GM21526 (cell line): ENCODE data around the gene MTUS2.
"Not testable (repeated sequence)": the region's sequence is repeated elsewhere in the genome, so short reads cannot be mapped to it uniquely, and the experiment has no call there.

Experiments
- ATAC-seq: cut with Tn5 transposase; IDR thresholded peaks from one replicate; pipeline ENCODE4 v1.9.1; 2021; ENCODE audit warnings: moderate library complexity; ENCODE audit not compliant: unreplicated experiment, low FRiP score

The MTUS2 gene

DNA sequence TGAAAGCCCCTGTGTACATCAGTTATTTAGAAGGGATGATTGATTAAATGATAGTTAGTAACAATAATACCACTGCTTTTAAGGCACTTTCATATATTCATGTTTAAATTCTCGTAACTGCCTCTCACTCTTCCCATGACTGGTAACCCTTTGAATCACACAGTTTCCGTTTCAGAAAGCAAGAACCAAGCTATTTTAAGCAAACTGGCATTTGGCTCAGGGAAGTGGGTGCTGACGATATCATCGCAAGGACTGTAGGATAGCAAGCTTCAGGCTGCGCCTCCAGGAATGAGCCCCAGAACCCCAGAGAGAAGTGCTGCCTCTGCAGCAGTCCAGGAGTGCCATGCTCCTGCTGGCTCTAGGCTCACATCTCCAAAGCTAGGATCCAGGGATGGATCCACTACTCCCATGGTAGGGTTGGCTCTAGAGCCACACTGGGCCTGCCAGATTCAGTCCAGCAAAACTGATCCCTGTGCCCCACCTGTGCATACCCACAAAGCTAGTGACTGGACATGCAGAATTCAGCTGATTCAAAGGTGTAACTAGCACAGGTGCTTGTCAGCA, 461.9 kb downstream of the MTUS2 start:
- no peak for ATAC-seq

GRCh38 chr13:29284726-29285125, 464.6 kb downstream of the MTUS2 start:
- ATAC-seq = no peak

- no peak for ATAC-seq
These were observed 467.1 kb downstream of the MTUS2 start for GRCh38 chr13:29287237-29287636.

GRCh38 chr13:29292045-29292444, 471.9 kb downstream of the MTUS2 start:
- no peak for ATAC-seq

- no peak for ATAC-seq
These were observed 474.7 kb downstream of the MTUS2 start for GRCh38 chr13:29294821-29295220.

DNA sequence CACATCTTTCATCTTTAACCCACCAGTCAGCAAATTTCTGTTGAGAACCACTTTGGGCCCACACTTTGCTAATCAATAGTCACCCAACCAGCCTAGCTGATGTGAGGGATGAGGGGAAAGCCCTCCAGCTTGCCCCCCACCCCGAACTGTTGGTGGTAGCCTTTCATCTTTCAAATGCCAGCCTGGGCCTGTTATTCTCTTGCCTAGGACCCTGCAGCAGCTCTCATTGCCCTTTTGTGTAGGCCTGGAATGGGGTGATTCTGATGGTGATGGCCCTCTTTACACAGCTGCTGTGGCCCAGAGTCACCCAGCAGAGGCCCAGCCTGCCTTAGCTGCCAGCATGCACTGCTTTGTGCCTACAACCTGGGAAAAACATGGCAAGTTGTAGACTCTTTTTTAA, 480.9 kb downstream of the MTUS2 start:
- no peak for ATAC-seq

GRCh38 chr13:29304148-29304547, 484.0 kb downstream of the MTUS2 start:
- ATAC-seq = no peak

- ATAC-seq = no peak
These were observed 490.7 kb downstream of the MTUS2 start for GRCh38 chr13:29310806-29311205.

DNA sequence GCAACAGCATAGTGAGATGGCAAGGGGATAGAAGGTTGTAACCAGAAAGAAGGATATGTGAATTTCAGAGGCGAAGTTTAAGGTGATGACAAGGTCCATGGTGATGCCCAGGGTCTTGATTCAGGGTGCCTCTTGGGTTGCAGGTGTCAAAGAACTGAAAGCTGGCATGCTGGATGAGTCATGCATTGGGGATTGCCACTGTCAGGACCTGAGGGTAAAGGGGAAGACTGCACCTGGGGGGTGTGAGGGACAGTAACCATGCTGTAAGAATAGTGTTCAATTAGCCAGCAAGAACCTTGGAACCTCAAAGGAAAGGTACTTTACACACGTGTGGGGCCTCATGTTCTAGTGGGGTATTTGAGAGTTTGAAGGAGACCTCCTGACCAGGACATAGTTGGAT, 495.7 kb downstream of the MTUS2 start:
- ATAC-seq = no peak

DNA sequence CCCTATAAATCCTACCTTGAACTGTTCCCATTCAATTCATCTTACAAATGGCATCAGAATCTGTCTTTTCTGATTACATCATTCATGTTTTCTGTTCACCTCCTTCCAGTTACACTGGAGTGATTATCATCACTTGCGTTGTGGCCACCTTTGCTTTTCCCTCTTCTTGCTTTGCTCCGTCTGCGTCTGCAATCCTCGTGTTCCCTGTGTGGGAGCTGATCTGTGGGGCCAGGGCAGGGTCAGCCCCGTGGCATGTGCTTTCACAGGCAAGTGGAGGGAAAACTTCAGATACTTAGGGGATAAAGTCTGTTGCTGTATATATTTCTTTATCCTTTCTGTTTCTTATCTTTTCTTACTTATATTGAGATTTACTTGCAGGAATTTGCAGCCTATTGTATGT, 497.7 kb downstream of the MTUS2 start:
- ATAC-seq = no peak

- no peak for ATAC-seq
These were observed 498.6 kb downstream of the MTUS2 start for GRCh38 chr13:29318741-29319140.

GRCh38 chr13:29319451-29319850, 499.3 kb downstream of the MTUS2 start:
- ATAC-seq = no peak

- no peak for ATAC-seq
These were observed 503.8 kb downstream of the MTUS2 start for GRCh38 chr13:29323954-29324353.

GRCh38 chr13:29324601-29325000, 504.5 kb downstream of the MTUS2 start:
- no peak for ATAC-seq

DNA sequence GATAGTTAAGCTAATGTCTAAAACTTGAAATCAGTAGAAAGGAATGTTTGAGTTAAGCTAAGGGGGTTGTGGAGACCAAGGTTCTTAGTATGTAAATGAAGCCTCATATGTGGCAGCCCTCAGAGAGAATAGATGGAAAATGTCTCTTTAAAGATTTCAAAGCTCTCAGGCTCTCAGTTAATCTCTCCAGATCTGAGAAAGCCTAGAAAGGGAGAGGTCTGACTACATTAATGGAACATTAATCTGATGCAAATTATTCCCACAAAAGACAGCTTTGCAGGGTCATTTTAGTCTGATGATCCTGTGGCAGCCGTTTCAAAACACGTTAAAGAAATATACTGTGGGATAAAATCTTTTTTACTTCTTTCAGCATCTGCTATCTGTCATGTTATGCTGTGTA, 508.4 kb downstream of the MTUS2 start:
- no peak for ATAC-seq

GRCh38 chr13:29336356-29336755, 516.2 kb downstream of the MTUS2 start:
- no peak for ATAC-seq

- ATAC-seq = no peak
These were observed 519.5 kb downstream of the MTUS2 start for GRCh38 chr13:29339386-29340272.

GRCh38 chr13:29345860-29346582, 525.9 kb downstream of the MTUS2 start:
- not testable (repeated sequence) for ATAC-seq

DNA sequence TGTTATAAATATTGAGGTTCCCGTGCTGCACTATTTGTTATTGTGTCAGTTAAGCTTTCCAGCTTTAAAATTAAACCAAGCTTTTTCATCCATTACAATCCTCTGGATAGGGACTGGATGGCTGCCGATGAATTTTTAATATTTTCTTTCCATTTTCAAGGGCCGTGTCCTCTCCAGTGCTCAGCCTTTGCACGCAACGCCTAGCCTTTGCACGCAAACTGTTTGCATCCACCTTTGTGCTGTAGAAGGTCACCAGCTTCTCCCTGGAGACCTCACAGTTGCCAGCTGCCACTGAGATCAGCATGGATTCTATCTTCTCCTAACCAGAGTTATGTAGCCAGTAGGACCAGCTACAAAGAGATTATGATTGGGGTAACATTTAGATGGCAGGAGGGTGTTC, 534.9 kb downstream of the MTUS2 start:
- ATAC-seq = no peak

- no peak for ATAC-seq
These were observed 539.0 kb downstream of the MTUS2 start for GRCh38 chr13:29359181-29359580.

DNA sequence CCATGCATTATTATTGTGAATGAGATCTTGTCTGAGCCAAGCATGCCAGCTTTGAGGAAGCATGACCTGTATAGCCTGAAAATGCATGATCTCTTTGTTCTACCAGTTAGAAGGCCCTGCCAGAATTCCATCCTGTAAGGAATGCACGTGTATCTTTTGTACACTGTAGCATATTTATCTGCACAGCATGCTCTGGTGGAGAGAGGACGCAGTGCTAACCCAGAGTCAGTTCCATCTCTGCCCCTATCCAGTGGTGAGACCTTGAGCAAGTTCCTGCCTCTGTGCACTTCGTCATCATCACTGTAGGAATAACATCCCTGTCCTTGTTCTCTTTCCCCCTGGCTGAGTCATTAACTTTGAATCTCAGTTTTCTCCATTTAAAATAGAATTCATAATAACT, 541.6 kb downstream of the MTUS2 start:
- ATAC-seq = no peak
